IPS DF 19.7 (cell line): ENCODE data around the gene TTC13.

Experiments used
- DNase-seq: peaks from one replicate; pipeline ENCODE4 v3.0.0-alpha.2; 2013; ENCODE audit warnings: low read depth, low spot score

TTC13 gene

GRCh38 chr1:230950404-230950803 is 28.3 kb downstream of the TTC13 start:
- DNase-seq, result no peak

GRCh38 chr1:230948903-230949302 is 29.8 kb downstream of the TTC13 start:
- DNase-seq, result no peak

GRCh38 chr1:230948301-230948700 is 30.4 kb downstream of the TTC13 start:
- no peak for DNase-seq

GRCh38 chr1:230943048-230943593 is 35.5 kb downstream of the TTC13 start:
- DNase-seq, result no peak

GRCh38 chr1:230940848-230941247 is 37.8 kb downstream of the TTC13 start:
- DNase-seq, result no peak

GRCh38 chr1:230939806-230940489 is 38.7 kb downstream of the TTC13 start:
- DNase-seq, result no peak

GRCh38 chr1:230938924-230939368 is 39.7 kb downstream of the TTC13 start:
- no peak for DNase-seq

- DNase-seq, result no peak
Measured at GRCh38 chr1:230937371-230937770, 41.3 kb downstream of the TTC13 start.

GRCh38 chr1:230936475-230936874 is 42.2 kb downstream of the TTC13 start:
- no peak for DNase-seq

GRCh38 chr1:230935852-230936251 is 42.8 kb downstream of the TTC13 start:
- DNase-seq, result no peak

GRCh38 chr1:230930986-230931385 is 47.7 kb downstream of the TTC13 start:
- no peak for DNase-seq

GRCh38 chr1:230926182-230926581 is 52.5 kb downstream of the TTC13 start:
- DNase-seq, result no peak

GRCh38 chr1:230925608-230926007 is 53.1 kb downstream of the TTC13 start:
- DNase-seq, result no peak

- no peak for DNase-seq
Measured at GRCh38 chr1:230923176-230923575, 55.5 kb downstream of the TTC13 start.

- no peak for DNase-seq
Measured at GRCh38 chr1:230922620-230923019, 56.0 kb downstream of the TTC13 start.

- no peak for DNase-seq
Measured at GRCh38 chr1:230919207-230919606, 59.5 kb downstream of the TTC13 start.

GRCh38 chr1:230917284-230918135 is 61.2 kb downstream of the TTC13 start:
- DNase-seq, result peak; percentile 61

GRCh38 chr1:230916587-230917283 is 61.9 kb downstream of the TTC13 start:
- no peak for DNase-seq

- DNase-seq, result no peak
Measured at GRCh38 chr1:230915078-230915477, 63.6 kb downstream of the TTC13 start.

- DNase-seq, result no peak
Measured at GRCh38 chr1:230913496-230913895, 65.2 kb downstream of the TTC13 start.

GRCh38 chr1:230910755-230911117 is 67.9 kb downstream of the TTC13 start:
- DNase-seq, result no peak
